Measurements from ENCODE around the gene HECW1.

Gene HECW1

GRCh38 chr7:43148161-43148731 is 35.8 kb downstream of the HECW1 start:
- no peak for DNase-seq (ENCODE audit: low spot score)

- no peak for DNase-seq (ENCODE audit: low spot score)
Observed at GRCh38 chr7:43151076-43151475, 38.6 kb downstream of the HECW1 start.

- no peak for DNase-seq (ENCODE audit: low spot score)
Observed at GRCh38 chr7:43152696-43153095, 40.2 kb downstream of the HECW1 start.

- no peak for DNase-seq (ENCODE audit: low spot score)
Observed at GRCh38 chr7:43155636-43156035, 43.2 kb downstream of the HECW1 start.

GRCh38 chr7:43163885-43164284 is 51.4 kb downstream of the HECW1 start:
- no peak for DNase-seq (ENCODE audit: low spot score)

GRCh38 chr7:43164757-43165156 is 52.3 kb downstream of the HECW1 start:
- DNase-seq (ENCODE audit: low spot score) = no peak

GRCh38 chr7:43166686-43167085 is 54.2 kb downstream of the HECW1 start:
- no peak for DNase-seq (ENCODE audit: low spot score)

- no peak for DNase-seq (ENCODE audit: low spot score)
Observed at GRCh38 chr7:43169076-43169475, 56.6 kb downstream of the HECW1 start.

- DNase-seq (ENCODE audit: low spot score) = no peak
Observed at GRCh38 chr7:43170571-43170970, 58.1 kb downstream of the HECW1 start.

- DNase-seq (ENCODE audit: low spot score) = no peak
Observed at GRCh38 chr7:43175570-43176200, 63.2 kb downstream of the HECW1 start.

- no peak for DNase-seq (ENCODE audit: low spot score)
Observed at GRCh38 chr7:43179393-43179792, 66.9 kb downstream of the HECW1 start.

GRCh38 chr7:43192806-43193460 is 80.5 kb downstream of the HECW1 start:
- DNase-seq (ENCODE audit: low spot score) = no peak

- no peak for DNase-seq (ENCODE audit: low spot score)
Observed at GRCh38 chr7:43193893-43194292, 81.4 kb downstream of the HECW1 start.

GRCh38 chr7:43195256-43195655 is 82.8 kb downstream of the HECW1 start:
- DNase-seq (ENCODE audit: low spot score) = no peak

- no peak for DNase-seq (ENCODE audit: low spot score)
Observed at GRCh38 chr7:43195768-43196167, 83.3 kb downstream of the HECW1 start.

GRCh38 chr7:43196379-43196778 is 83.9 kb downstream of the HECW1 start:
- no peak for DNase-seq (ENCODE audit: low spot score)

- DNase-seq (ENCODE audit: low spot score) = no peak
Observed at GRCh38 chr7:43198016-43198415, 85.6 kb downstream of the HECW1 start.

- no peak for DNase-seq (ENCODE audit: low spot score)
Observed at GRCh38 chr7:43198599-43199090, 86.2 kb downstream of the HECW1 start.

GRCh38 chr7:43199371-43200160 is 87.1 kb downstream of the HECW1 start:
- DNase-seq (ENCODE audit: low spot score) = no peak

GRCh38 chr7:43201912-43202311 is 89.5 kb downstream of the HECW1 start:
- no peak for DNase-seq (ENCODE audit: low spot score)

- DNase-seq (ENCODE audit: low spot score) = no peak
Observed at GRCh38 chr7:43204081-43204480, 91.6 kb downstream of the HECW1 start.

GRCh38 chr7:43205171-43205795 is 92.8 kb downstream of the HECW1 start:
- no peak for DNase-seq (ENCODE audit: low spot score)

All from ecto neural progenitor cell (in vitro differentiated cells).